MM.1S (cell line): ENCODE measurements around the gene MYLK.

Experiments used
- CTCF ChIP-seq: fragments of 300-600 bp; sonication (generic); IDR thresholded peaks from 2 replicates; pipeline ENCODE4 v1.5.1; 2016; ENCODE audit warnings: antibody characterized with exemption, low read length, mixed read lengths
- EZH2 ChIP-seq: fragments of 300-600 bp; sonication (generic); optimal IDR thresholded peaks from 2 replicates; pipeline ENCODE3; 2017; ENCODE audit warnings: low read depth, mild to moderate bottlenecking, antibody characterized with exemption, low read length, mixed read lengths

GRCh38 chr3:123750209-123750608 is 133.9 kb downstream of the MYLK start:
- TF ChIP-seq CTCF (no peak), EZH2 (no peak)
